Stomach (tissue), 4 donors: ENCODE data around the gene MANBA.

ENCODE experiments used
- EP300 ChIP-seq: sonication (generic); formaldehyde crosslinking; IDR thresholded peaks from one replicate; pipeline ENCODE4 v1.6.1; 2017; ENCODE audit warnings: antibody characterized with exemption
- POLR2A ChIP-seq, 4 donors: fragments of 450-650 bp; IDR thresholded peaks; one replicate each; pipeline ENCODE4 v1.6.1; 2016; ENCODE audit warnings: antibody characterized with exemption in 4 of 4, control low read depth in 2 of 4, mild to moderate bottlenecking in 1 of 4, moderate library complexity in 1 of 4
- POLR2AphosphoS5 ChIP-seq, 3 donors: sonication (generic); formaldehyde crosslinking; IDR thresholded peaks; one replicate each; pipeline ENCODE4 v1.6.1; 2016; ENCODE audit warnings: antibody characterized with exemption in 3 of 3
- TF ChIP-seq, protein P1 (sequence below), 7 experiments: fragments of 450-650 bp in 4 of 7; fragments of 200-600 bp in 3 of 7; sonication (generic) in 3 of 7; IDR thresholded peaks; one replicate each; pipeline ENCODE4 v1.5.1; 2016 to 2019; ENCODE audit warnings: antibody characterized with exemption in 7 of 7, control low read depth in 2 of 7, mild to moderate bottlenecking in 1 of 7

DNA sequence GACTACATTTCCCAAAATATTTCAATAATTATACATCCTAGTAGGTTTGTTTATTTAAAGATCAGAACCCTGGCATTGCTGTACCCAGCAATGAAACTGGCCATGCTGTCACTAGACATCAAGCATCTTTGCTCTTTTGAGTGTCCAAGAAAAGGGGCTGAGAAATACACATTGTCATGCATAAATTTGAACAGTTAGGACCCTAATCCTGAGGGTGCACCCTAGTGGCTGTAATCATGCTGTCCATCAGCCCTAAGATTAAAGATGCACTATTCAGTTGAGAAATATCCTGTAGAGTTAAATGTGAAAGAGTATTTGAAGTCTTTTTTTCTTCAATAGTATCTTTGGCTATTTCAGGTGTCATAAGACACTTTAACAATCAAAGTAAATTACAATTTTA lies 150.8 kb downstream of the MANBA start:
- TF ChIP-seq, protein P1, sequence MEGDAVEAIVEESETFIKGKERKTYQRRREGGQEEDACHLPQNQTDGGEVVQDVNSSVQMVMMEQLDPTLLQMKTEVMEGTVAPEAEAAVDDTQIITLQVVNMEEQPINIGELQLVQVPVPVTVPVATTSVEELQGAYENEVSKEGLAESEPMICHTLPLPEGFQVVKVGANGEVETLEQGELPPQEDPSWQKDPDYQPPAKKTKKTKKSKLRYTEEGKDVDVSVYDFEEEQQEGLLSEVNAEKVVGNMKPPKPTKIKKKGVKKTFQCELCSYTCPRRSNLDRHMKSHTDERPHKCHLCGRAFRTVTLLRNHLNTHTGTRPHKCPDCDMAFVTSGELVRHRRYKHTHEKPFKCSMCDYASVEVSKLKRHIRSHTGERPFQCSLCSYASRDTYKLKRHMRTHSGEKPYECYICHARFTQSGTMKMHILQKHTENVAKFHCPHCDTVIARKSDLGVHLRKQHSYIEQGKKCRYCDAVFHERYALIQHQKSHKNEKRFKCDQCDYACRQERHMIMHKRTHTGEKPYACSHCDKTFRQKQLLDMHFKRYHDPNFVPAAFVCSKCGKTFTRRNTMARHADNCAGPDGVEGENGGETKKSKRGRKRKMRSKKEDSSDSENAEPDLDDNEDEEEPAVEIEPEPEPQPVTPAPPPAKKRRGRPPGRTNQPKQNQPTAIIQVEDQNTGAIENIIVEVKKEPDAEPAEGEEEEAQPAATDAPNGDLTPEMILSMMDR (IDR thresholded peaks at IDR 0.05), result no peak
- no peak for TF ChIP-seq POLR2AphosphoS5 (IDR thresholded peaks at IDR 0.05)
- TF ChIP-seq POLR2A (IDR thresholded peaks at IDR 0.05), result no peak
- no peak for TF ChIP-seq EP300
